Heart right ventricle (tissue), 16 donors: ENCODE measurements around the gene ZMYND10. TPM values are rescaled to one million over a fixed set of nuclear protein-coding genes. Genes with fewer than 3 reads are reported as not detected.
A peak's percentile ranks its signal among the peaks of the same experiment; 100 is the strongest.
"Not testable (repeated sequence)": the region's sequence is repeated elsewhere in the genome, so short reads cannot be mapped to it uniquely, and the experiment has no call there.

Experiments used
- ATAC-seq, 8 donors: fragments of 200-7000 bp; cut with Tn5 transposase; one replicate each; pipeline ENCODE4 v1.9.1; 2020; ENCODE audit warnings: mild to moderate bottlenecking in 8 of 8, moderate library complexity in 8 of 8, moderate number of reproducible peaks in 1 of 8
- DNase-seq, 2 donors: peaks; one replicate each; pipeline ENCODE4 v3.0.0-alpha.2; 2020
- H3K27ac ChIP-seq, 10 donors: fragments of 200-600 bp; sonication (generic) in 2 of 10; one replicate each; pipeline versions ENCODE4 v1.5.0 to v1.8.0; 2020 to 2022; ENCODE audit warnings: mild to moderate bottlenecking in 3 of 10
- H3K27me3 ChIP-seq, 7 donors: fragments of 200-600 bp; one replicate each; pipeline ENCODE4 v1.8.0; 2021 to 2022; ENCODE audit warnings: mild to moderate bottlenecking in 2 of 7
- H3K36me3 ChIP-seq, 9 donors: fragments of 200-600 bp; sonication (generic) in 1 of 9; one replicate each; pipeline versions ENCODE4 v1.5.0 to v1.8.0; 2020 to 2022; ENCODE audit warnings: mild to moderate bottlenecking in 2 of 9
- H3K4me1 ChIP-seq, 9 donors: fragments of 200-600 bp; sonication (generic) in 1 of 9; one replicate each; pipeline versions ENCODE4 v1.5.0 to v1.8.0; 2020 to 2022; ENCODE audit warnings: mild to moderate bottlenecking in 4 of 9
- H3K4me3 ChIP-seq, 10 donors: fragments of 200-600 bp; sonication (generic) in 2 of 10; one replicate each; pipeline versions ENCODE4 v1.5.0 to v1.8.0; 2020 to 2022; ENCODE audit warnings: mild to moderate bottlenecking in 7 of 10, moderate library complexity in 2 of 10
- H3K9me3 ChIP-seq, 11 donors: fragments of 200-600 bp in 10 of 11; sonication (generic) in 2 of 11; one replicate each; pipeline versions ENCODE4 v1.5.0 to v1.8.0; 2013 to 2022; ENCODE audit warnings: mild to moderate bottlenecking in 2 of 11, control low read depth in 1 of 11, moderate library complexity in 1 of 11
- CTCF ChIP-seq, 9 donors: fragments of 200-600 bp; sonication (generic) in 2 of 9; IDR thresholded peaks; one replicate each; pipeline versions ENCODE4 v1.5.0 to v1.8.0; 2021 to 2022; ENCODE audit warnings: antibody characterized with exemption in 9 of 9, mild to moderate bottlenecking in 5 of 9, moderate library complexity in 1 of 9
- WGBS, 2 donors: extraction: QIAGEN DNeasy Blood & Tissue Kit; methylation state at CpG; one replicate each; pipeline ENCODE4 v1.1.7; 2013; ENCODE audit warnings: inconsistent platforms in 1 of 2; 5-methylcytosine and 5-hydroxymethylcytosine counted together
- intact Hi-C, 10 donors: fragments of 100-400 bp; cut with DNase I; formaldehyde crosslinking; loops; one replicate each; pipeline versions ENCODE4 v1.11.1 to v1.14.2; 2022
- polyA plus RNA-seq, 2 donors: library from polyadenylated mRNA; stranded (reverse); fragments of 200-250 nt; gene quantifications; one replicate each; pipeline ENCODE4 v1.2.3, GENCODE V29; 2013
- total RNA-seq, 10 donors: library from RNA; stranded (reverse); fragmentation: NEBNext Ultra II Directional in 3 of 10; extraction: Animal tissue kit (Norgen Biotek cat#: 25700) in 3 of 10; gene quantifications; one replicate each; pipeline versions ENCODE4 v1.2.1 to v1.2.4, GENCODE V29; 2021 to 2023
- donor health status: Arrhythmogenic right ventricular cardiomyopathy.
- donor health status: ischemic (EF 13 %, LVEDD 7.1; RV severe dilation, severe dysfunction).
- donor health status: healthy with polysubstance abuse.
- donor health status: DM: no; HTN: yes; CAD: no.
- donor health status: DM: no; HTN: no; CAD: no.
- donor health status: ischemic (EF 25% LVEDD 6.9; RV normal size, moderate dysfunction).
- donor health status: ischemic (EF 25% LVEDD 5.7; RV mildly dilated, moderate dysfunction).
- donor health status: healthy.
- donor health status: DM: yes; HTN: yes; CAD: no.
- donor health status: Ischemic cardiomyopathy.
- donor health status: ischemic (EF 35%, LVEDD 5.7; RV mildly dilated, moderate dysfunction).
- donor health status: nonischemic (EF 11% LVEDD 7.7; RV severe dilation, severe dysfunction).
- donor health status: DM: yes; HTN: yes; CAD: no.
- donor health status: PGD.
- donor health status: ischemic (EF 29% LVEDD 5.4; RV normal size, mild dysfunction).
- donor health status: nonischemic (EF 23%, LVEDD 6.1; RV moderate dilation, normal function).

The ZMYND10 gene
- total and polyA plus RNA-seq, 12 donors = 0.15 to 0.88 (median 0.22) TPM; not detected in 7

DNA sequence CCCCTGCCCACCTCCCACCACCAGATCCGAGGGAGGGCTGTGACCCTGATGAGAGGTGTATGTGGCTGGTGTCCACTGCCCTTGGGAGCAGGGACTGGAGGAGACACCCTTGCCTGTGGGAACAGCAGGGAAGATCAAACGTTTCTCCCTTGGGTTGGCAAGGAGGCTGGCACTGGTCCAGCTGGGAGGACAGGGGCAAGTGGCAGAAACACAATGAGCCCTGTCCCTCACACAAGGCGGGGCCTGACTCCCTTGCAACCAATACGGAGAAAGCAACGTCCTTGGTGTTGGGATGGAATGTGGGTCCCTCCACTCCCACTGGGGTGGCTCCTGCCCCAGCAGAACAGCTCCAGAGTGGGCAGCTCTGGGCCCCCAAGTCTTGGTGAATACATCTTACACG lies 28.2 kb downstream of the ZMYND10 start:
- TF ChIP-seq CTCF (IDR thresholded peaks at IDR 0.05) = no peak
- 56 to 58% methylated on average over 6 of the region's 6 CpGs for WGBS, 2 donors
- Histone ChIP-seq H3K27ac (peak overlapping the region in 7 of 10 donors; percentile 28 to 99 (median 52)), H3K27me3 (no peaks in the 10 kb centered on the region), H3K4me3 (peak overlapping the region in 2 of 10 donors; percentile 5 to 74), H3K9me3 (no peaks in the 10 kb centered on the region), H3K36me3 (peaks cover 0 to 58% (median 33%) of the 10 kb centered on the region in 9 donors), H3K4me1 (peaks cover 17 to 59% (median 49%) of the 10 kb centered on the region in 9 donors)
- ATAC-seq (no peak), DNase-seq (no peak)
- intact Hi-C loops = no loop called here

- DNase-seq (no peak), ATAC-seq (no peak)
- WGBS, 2 donors = 70 to 72% methylated on average over 9 of the region's 9 CpGs
- peak overlapping the region in 7 of 10 donors; percentile 27 to 99 (median 45) for H3K27ac ChIP-seq
- no peaks in the 10 kb centered on the region for H3K27me3 ChIP-seq
- peaks cover 0 to 58% (median 33%) of the 10 kb centered on the region in 9 donors for H3K36me3 ChIP-seq
- H3K4me1 ChIP-seq = peaks cover 13 to 53% (median 43%) of the 10 kb centered on the region in 9 donors
- no peaks in the 10 kb centered on the region for H3K9me3 ChIP-seq
- no peak for TF ChIP-seq CTCF (IDR thresholded peaks at IDR 0.05)
- intact Hi-C loops = no loop called here
- peak overlapping the region in 1 of 10 donors; percentile 5 for H3K4me3 ChIP-seq
These were observed 28.8 kb downstream of the ZMYND10 start for GRCh38 chr3:50316657-50317242.

- no peaks in the 10 kb centered on the region for H3K27me3 ChIP-seq
- no peaks in the 10 kb centered on the region for H3K9me3 ChIP-seq
- DNase-seq (no peak), ATAC-seq (peak in 5 of 8 donors; percentile 3 to 25 (median 17))
- peak overlapping the region in 2 of 10 donors; percentile 4 to 44 for H3K27ac ChIP-seq
- H3K4me3 ChIP-seq = no peak overlapping the region
- intact Hi-C loops = no loop called here
- no peak for TF ChIP-seq CTCF (IDR thresholded peaks at IDR 0.05)
- WGBS, 2 donors = 96 to 99% methylated on average over 4 of the region's 4 CpGs
- H3K4me1 ChIP-seq = peaks cover 8 to 44% (median 31%) of the 10 kb centered on the region in 9 donors
- H3K36me3 ChIP-seq = peaks cover 0 to 54% (median 33%) of the 10 kb centered on the region in 9 donors
These were observed 30.7 kb downstream of the ZMYND10 start for GRCh38 chr3:50314816-50315215.

- intact Hi-C loops = no loop called here
- peaks cover 8 to 39% (median 27%) of the 10 kb centered on the region in 9 donors for H3K4me1 ChIP-seq
- H3K27me3 ChIP-seq = no peaks in the 10 kb centered on the region
- ATAC-seq (peak in 2 of 8 donors; percentile 4 to 14), DNase-seq (no peak)
- H3K27ac ChIP-seq = peak overlapping the region in 2 of 10 donors; percentile 4 to 44
- no peak for TF ChIP-seq CTCF (IDR thresholded peaks at IDR 0.05)
- H3K9me3 ChIP-seq = no peaks in the 10 kb centered on the region
- no peak overlapping the region for H3K4me3 ChIP-seq
- H3K36me3 ChIP-seq = peaks cover 0 to 54% (median 33%) of the 10 kb centered on the region in 9 donors
- 58 to 83% methylated on average over 3 of the region's 3 CpGs for WGBS, 2 donors
These were observed 31.2 kb downstream of the ZMYND10 start for GRCh38 chr3:50314342-50314741.

GRCh38 chr3:50312041-50312440 lies 33.5 kb downstream of the ZMYND10 start:
- H3K36me3 ChIP-seq = peaks cover 0 to 40% (median 10%) of the 10 kb centered on the region in 9 donors
- H3K4me3 ChIP-seq, H3K9me3 ChIP-seq, H3K27ac ChIP-seq, DNase-seq, H3K27me3 ChIP-seq, ATAC-seq, intact Hi-C loops: not testable (repeated sequence)
- H3K4me1 ChIP-seq = peaks cover 0 to 16% (median 6%) of the 10 kb centered on the region in 9 donors
- 89 to 91% methylated on average over 29 to 32 of the region's 32 CpGs for WGBS, 2 donors
